HFF-Myc (cell line): ENCODE measurements around the gene ADAMTSL1.

Source experiments
- DNase-seq: peaks from one replicate; pipeline ENCODE4 v3.0.0-alpha.2; 2011; ENCODE audit warnings: low read depth; ENCODE audit errors: extremely low read depth
- H3K4me3 ChIP-seq: replicated peaks from 2 replicates; pipeline ENCODE4 v1.5.1; 2011; ENCODE audit warnings: low read depth, mild to moderate bottlenecking, control low read depth, low read length
- CTCF ChIP-seq: IDR thresholded peaks from 2 replicates; pipeline ENCODE4 v1.5.1; 2012; ENCODE audit warnings: mild to moderate bottlenecking, low read depth, low read length, control low read depth; ENCODE audit errors: missing control alignments

The ADAMTSL1 gene

GRCh38 chr9:18834740-18835361, 360.9 kb downstream of the ADAMTSL1 start:
- no peak for DNase-seq
- H3K4me3 ChIP-seq, result no peak overlapping the region
- TF ChIP-seq CTCF, result no peak

- DNase-seq, result no peak
- TF ChIP-seq CTCF, result no peak
- no peak overlapping the region for H3K4me3 ChIP-seq
Observed at GRCh38 chr9:18837402-18837801, 363.4 kb downstream of the ADAMTSL1 start.

- peak; percentile 7 for DNase-seq
- H3K4me3 ChIP-seq, result no peak overlapping the region
- no peak for TF ChIP-seq CTCF
Observed at GRCh38 chr9:18847576-18848275, 373.8 kb downstream of the ADAMTSL1 start.

- no peak for TF ChIP-seq CTCF
- DNase-seq, result no peak
- no peak overlapping the region for H3K4me3 ChIP-seq
Observed at GRCh38 chr9:18848657-18849056, 374.7 kb downstream of the ADAMTSL1 start.

- no peak overlapping the region for H3K4me3 ChIP-seq
- DNase-seq, result no peak
- TF ChIP-seq CTCF, result no peak
Observed at GRCh38 chr9:18849270-18849669, 375.3 kb downstream of the ADAMTSL1 start.

GRCh38 chr9:18849890-18850677, 376.1 kb downstream of the ADAMTSL1 start:
- no peak for TF ChIP-seq CTCF
- no peak for DNase-seq
- H3K4me3 ChIP-seq, result no peak overlapping the region
